ENCODE data around the gene AMH.

AMH gene

GRCh38 chr19:2235381-2236063, 13.6 kb upstream of the AMH start:
- DNase-seq (ENCODE audit: low read depth, low spot score) = no peak

GRCh38 chr19:2236064-2236313, 13.1 kb upstream of the AMH start:
- no peak for DNase-seq (ENCODE audit: low read depth, low spot score)

DNA sequence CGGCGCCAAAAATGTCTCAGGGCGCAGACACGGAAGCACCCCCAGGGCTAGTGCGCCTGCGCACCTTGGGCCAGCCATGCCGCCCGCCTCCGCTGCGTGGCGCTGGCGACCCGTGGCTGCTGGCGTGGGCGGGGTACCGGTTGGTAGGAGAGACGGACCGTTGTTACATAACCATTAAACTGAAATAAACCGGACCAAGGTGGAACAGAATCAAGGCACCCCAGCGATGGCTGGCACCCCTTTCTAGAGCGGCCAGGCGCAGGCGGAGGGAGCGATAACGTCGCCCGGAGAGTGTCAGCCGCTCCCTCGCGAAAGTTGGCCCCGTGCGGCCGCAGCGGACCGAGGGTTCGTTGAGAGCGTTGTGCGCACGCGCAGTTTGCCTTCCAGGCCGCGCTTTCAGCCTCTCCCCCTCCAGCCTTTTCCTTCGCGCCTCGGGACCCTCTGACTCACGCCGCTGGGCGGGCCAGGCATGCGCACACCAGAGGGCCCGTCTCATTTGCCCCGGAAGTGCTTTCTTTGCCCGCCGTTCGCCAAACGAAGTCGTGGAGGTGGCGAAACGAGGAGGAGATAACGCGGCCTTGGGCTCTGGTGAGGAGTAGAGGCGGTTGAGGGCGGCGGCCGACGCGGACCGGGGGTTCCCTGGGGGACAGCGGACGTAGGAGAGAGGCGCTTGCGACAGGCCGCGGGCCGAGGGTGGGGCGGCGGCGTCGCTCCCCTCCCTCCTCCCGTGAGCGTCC, 12.6 kb upstream of the AMH start, which contains the start of the genes PLEKHJ1 and SF3A2:
PLEKHJ1 (minus strand) TSS at position 16 of the 737 bp plus-strand sequence. CDS start 81 bp downstream, outside the sequence.
SF3A2 (plus strand) TSS at position 511 of the 737 bp plus-strand sequence. CDS start 6,595 bp downstream, outside the sequence.
- peak; percentile 94 for DNase-seq (ENCODE audit: low read depth, low spot score)

- no peak for DNase-seq (ENCODE audit: low read depth, low spot score)
Observed at GRCh38 chr19:2237051-2237868, 11.9 kb upstream of the AMH start.

DNA sequence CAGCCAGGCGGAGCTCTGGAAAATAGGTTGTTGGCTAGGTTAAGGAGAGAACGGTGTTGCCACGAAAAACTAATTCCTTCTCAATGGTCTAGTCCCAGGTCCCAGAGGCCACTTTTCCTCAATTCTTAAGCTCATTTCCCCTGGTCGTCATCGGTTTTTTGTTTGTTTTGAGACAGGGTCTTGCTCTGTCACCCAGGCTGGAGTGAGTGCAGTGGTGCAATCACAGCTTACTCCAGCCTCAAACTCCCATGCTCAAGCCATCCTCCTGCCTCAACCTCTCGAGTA, 11.3 kb upstream of the AMH start:
- no peak for DNase-seq (ENCODE audit: low read depth, low spot score)

GRCh38 chr19:2239173-2239572, 9.9 kb upstream of the AMH start:
- no peak for DNase-seq (ENCODE audit: low read depth, low spot score)

- DNase-seq (ENCODE audit: low read depth, low spot score) = no peak
Observed at GRCh38 chr19:2239771-2240770, 9.1 kb upstream of the AMH start.

- no peak for DNase-seq (ENCODE audit: low read depth, low spot score)
Observed at GRCh38 chr19:2240881-2241760, 8.0 kb upstream of the AMH start.

DNA sequence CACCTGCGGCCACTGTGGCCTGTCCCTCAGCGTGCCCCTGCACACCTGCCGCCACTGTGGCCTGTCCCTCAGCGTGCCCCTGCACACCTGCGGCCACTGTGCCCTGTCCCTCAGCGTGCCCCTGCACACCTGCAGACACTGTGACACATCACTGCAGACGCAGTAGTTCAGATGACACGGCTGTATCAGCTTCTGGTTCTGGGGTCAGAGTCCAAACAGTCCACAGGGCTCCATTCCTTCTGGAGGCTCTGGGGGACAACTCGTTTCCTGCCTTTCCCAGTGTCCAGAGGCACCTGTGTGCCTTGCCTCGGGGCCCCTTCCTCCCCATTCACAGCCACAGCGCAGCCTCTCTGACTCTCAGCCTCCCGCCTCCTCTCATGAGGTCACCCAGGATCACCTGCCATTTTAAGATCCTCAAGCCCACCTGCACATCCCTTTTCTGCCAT, 7.0 kb upstream of the AMH start:
- no peak for DNase-seq (ENCODE audit: low read depth, low spot score)

GRCh38 chr19:2242816-2243215, 6.3 kb upstream of the AMH start:
- DNase-seq (ENCODE audit: low read depth, low spot score) = no peak

DNA sequence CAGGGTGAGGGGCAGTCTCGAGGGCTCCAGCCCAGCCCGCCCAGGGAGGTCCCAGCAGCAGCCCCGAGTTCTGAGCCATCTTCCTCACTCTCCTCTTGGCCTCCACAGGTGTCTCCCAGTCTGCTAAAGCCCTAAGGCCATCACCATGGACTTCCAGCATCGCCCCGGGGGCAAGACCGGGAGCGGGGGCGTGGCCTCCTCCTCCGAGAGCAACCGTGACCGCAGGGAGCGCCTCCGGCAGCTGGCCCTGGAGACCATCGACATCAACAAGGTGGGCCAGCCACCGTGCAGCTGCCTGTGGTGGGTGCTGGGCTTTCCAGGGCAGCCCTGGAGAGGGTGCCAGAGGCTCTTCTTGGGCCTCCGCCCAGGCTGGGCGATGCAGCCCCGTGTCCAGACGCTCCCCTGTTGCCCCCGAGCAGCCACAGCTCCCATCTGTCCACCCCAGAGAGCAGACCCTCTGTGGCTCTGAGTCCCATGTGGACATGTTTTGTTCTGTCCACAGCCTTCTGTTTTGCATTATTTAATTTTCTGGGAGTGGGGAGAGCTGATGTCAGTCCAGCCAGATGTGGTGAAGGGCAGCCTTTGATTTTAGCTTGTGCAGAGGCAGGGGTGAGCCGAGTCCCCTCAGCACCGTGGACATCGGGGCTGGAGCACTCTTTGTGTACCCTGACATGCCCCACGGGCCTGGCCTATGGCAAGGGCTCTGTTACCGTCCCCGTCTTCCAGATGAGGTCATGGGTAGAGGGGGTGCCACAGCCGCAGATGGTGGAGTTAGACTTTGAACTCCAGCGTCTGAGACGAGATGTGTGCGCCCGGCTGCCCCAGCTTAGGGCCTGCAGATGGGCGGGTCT, 5.6 kb upstream of the AMH start:
- DNase-seq (ENCODE audit: low read depth, low spot score) = no peak

- DNase-seq (ENCODE audit: low read depth, low spot score) = no peak
Observed at GRCh38 chr19:2244125-2244411, 5.1 kb upstream of the AMH start.

GRCh38 chr19:2244486-2244885, 4.6 kb upstream of the AMH start:
- DNase-seq (ENCODE audit: low read depth, low spot score) = no peak

DNA sequence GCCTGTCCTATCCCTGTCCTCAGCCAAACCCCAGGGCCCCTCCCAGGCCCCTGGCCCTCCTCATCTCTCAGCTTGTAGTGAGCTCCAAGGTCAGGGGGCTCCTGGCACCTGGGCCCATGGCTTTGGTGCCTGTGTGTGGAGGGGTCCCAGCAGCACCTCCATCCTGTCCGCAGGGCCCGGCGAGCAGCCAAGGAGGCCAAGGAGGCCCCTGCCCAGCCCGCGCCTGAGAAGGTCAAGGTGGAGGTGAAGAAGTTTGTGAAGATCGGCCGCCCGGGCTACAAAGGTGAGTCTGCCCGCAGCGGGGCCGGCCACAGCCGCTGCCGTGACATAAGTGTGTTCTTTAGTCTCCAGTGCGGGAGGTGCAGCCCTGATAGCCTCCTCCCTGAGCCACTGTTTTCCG, 3.9 kb upstream of the AMH start:
- no peak for DNase-seq (ENCODE audit: low read depth, low spot score)

DNA sequence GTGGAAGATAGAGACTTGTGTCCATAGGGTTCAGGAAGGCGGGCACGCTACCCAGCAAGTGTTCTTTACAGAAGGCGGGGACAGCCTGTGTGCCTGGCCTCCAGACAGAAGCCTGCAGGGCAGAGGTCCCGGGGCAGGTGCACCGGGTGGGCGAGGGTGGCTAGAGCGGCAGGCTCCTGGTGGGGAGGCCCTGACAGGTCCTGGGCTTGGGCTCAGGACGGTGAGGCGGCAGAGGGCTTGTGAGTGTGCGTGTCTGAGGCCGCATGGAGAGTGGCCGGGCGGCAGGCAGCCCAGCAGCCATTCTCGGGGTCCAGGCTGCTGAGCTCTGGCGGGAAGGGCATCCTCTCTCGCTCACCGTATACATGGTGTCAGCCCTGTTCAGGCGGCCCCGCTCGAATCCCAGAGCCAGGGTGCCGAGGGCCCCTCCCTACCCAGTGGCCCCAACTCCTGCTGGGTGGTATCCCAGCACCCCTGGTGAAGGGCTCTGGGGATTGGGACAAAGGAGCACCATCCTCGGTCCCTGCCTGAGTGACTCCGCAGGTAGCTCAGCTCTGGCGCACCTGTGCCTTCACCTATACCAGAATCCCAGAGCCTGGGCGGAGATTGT, 3.0 kb upstream of the AMH start:
- no peak for DNase-seq (ENCODE audit: low read depth, low spot score)

DNA sequence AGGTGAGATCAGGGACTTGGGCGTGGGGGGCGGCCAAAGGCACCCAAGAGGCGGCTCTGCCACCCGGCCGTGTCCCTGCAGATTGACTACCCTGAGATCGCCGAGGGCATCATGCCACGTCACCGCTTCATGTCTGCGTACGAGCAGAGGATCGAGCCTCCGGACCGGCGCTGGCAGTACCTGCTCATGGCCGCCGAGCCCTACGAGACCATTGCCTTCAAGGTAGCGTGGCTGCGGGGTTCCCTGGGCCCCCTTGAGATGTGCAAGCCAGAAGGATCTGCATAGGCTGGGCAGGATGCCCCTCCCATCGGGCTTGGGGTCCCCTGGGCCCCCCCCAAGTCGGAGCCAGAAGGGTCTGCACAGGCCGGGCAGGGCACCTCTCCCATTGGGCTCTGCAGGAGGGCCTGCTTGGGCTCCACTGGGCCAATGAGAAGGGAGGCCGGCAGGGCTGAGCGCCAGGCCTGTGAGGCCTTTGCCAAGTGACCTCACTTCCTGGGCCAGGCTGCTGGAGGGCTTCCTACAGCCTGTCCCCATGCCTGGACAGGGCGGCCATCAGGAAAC, 2.2 kb upstream of the AMH start:
- no peak for DNase-seq (ENCODE audit: low read depth, low spot score)

DNA sequence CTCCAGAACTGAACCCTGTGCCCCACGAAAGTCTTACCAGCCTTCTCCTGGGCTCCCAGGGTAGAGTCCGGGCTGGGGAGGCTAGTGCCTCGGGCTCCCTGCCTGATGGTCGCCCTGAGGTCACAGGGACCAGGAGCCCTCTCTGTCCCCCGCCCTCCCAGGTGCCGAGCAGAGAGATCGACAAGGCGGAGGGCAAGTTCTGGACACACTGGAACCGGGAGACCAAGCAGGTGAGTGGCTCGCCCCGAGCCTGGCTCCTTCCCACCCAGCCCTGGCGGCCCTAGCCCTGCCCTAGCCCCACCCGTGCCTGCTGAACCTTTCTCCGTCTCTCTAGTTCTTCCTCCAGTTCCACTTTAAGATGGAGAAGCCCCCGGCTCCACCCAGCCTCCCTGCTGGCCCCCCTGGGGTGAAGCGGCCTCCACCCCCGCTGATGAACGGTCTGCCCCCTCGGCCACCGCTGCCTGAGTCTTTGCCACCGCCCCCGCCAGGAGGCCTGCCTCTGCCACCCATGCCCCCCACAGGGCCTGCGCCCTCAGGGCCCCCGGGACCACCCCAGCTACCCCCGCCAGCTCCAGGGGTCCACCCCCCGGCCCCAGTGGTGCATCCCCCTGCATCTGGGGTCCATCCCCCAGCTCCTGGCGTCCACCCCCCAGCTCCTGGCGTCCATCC, 1.6 kb upstream of the AMH start:
- DNase-seq (ENCODE audit: low read depth, low spot score) = no peak

Data from activated CD4-positive, CD25-positive, alpha-beta regulatory T cell treated with anti-CD3 and anti-CD28 coated beads, Interleukin-2, amount 50 U/mL, for 16 hours (primary cell).